ENCODE measurements around the gene ACAD9. TPM values are rescaled to one million over a fixed set of nuclear protein-coding genes. Genes with fewer than 3 reads are reported as not detected.

Gene ACAD9
- total RNA-seq, 2 donors from 2014 or later = 32.0 to 55.1 TPM

- H3K27me3 ChIP-seq = no peaks in the 10 kb centered on the region
- TF ChIP-seq CTCF (IDR thresholded peaks at IDR 0.05) = no peak
- intact Hi-C loops (cut with DNase I) = no loop called here
- no peak for DNase-seq
- H3K4me1 ChIP-seq = no peaks in the 10 kb centered on the region
- no peaks in the 10 kb centered on the region for H3K9me3 ChIP-seq
- H3K36me3 ChIP-seq = no peaks in the 10 kb centered on the region
- H3K27ac ChIP-seq = no peak overlapping the region
- no peak overlapping the region for H3K9ac ChIP-seq (ENCODE audit: low read depth in 2 of 2, low read length in 2 of 2)
- H3K4me3 ChIP-seq = no peak overlapping the region
Measured at GRCh38 chr3:128872744-128873143, 6.7 kb upstream of the ACAD9 start.

GRCh38 chr3:128873244-128874022 lies 6.0 kb upstream of the ACAD9 start:
- no peaks in the 10 kb centered on the region for H3K9me3 ChIP-seq
- H3K27ac ChIP-seq = no peak overlapping the region
- no peaks in the 10 kb centered on the region for H3K27me3 ChIP-seq
- H3K36me3 ChIP-seq = no peaks in the 10 kb centered on the region
- DNase-seq = no peak
- no peak overlapping the region for H3K4me3 ChIP-seq
- H3K9ac ChIP-seq (ENCODE audit: low read depth in 2 of 2, low read length in 2 of 2) = no peak overlapping the region
- TF ChIP-seq CTCF (IDR thresholded peaks at IDR 0.05) = no peak
- intact Hi-C loops (cut with DNase I) = no loop called here
- H3K4me1 ChIP-seq = peaks cover 6% of the 10 kb centered on the region

- Histone ChIP-seq H3K9ac (ENCODE audit: low read depth in 2 of 2, low read length in 2 of 2) (no peak overlapping the region), H3K4me1 (peaks cover 7% of the 10 kb centered on the region), H3K4me3 (no peak overlapping the region), H3K9me3 (no peaks in the 10 kb centered on the region), H3K27me3 (no peaks in the 10 kb centered on the region), H3K27ac (no peak overlapping the region), H3K36me3 (no peaks in the 10 kb centered on the region)
- DNase-seq = no peak
- no peak for TF ChIP-seq CTCF (IDR thresholded peaks at IDR 0.05)
- intact Hi-C loops (cut with DNase I) = no loop called here
Measured at GRCh38 chr3:128874481-128875180, 4.8 kb upstream of the ACAD9 start.

GRCh38 chr3:128875556-128876120 lies 3.8 kb upstream of the ACAD9 start:
- H3K4me1 ChIP-seq = peaks cover 15% of the 10 kb centered on the region
- H3K36me3 ChIP-seq = no peaks in the 10 kb centered on the region
- no peak overlapping the region for H3K9ac ChIP-seq (ENCODE audit: low read depth in 2 of 2, low read length in 2 of 2)
- intact Hi-C loops (cut with DNase I) = no loop called here
- H3K27me3 ChIP-seq = no peaks in the 10 kb centered on the region
- TF ChIP-seq CTCF (IDR thresholded peaks at IDR 0.05) = peak; percentile 24
- peak; percentile 28 for DNase-seq
- H3K4me3 ChIP-seq = no peak overlapping the region
- no peaks in the 10 kb centered on the region for H3K9me3 ChIP-seq
- no peak overlapping the region for H3K27ac ChIP-seq

- Histone ChIP-seq H3K27ac (no peak overlapping the region), H3K9ac (ENCODE audit: low read depth in 2 of 2, low read length in 2 of 2) (peak overlapping the region; percentile 68 to 92), H3K9me3 (no peaks in the 10 kb centered on the region), H3K27me3 (no peaks in the 10 kb centered on the region), H3K36me3 (no peaks in the 10 kb centered on the region), H3K4me3 (peak overlapping the region; percentile 91), H3K4me1 (peaks cover 19% of the 10 kb centered on the region)
- DNase-seq = no peak
- intact Hi-C loops (cut with DNase I) = no loop called here
- no peak for TF ChIP-seq CTCF (IDR thresholded peaks at IDR 0.05)
Measured at GRCh38 chr3:128878011-128878457, 1.4 kb upstream of the ACAD9 start.
